ENCODE measurements around the gene AOPEP.

- TF ChIP-seq SAP30 (IDR thresholded peaks at IDR 0.05; ENCODE audit: borderline replicate concordance, insufficient read depth, low read depth, low read length, poor library complexity, severe bottlenecking): no peak
- TF ChIP-seq SMARCC2 (IDR thresholded peaks at IDR 0.05; ENCODE audit: low read depth): no peak
- TF ChIP-seq ATF3 (IDR thresholded peaks at IDR 0.05): no peak; the same call in 1 of the 2 replicates
- TF ChIP-seq ATF3 (CRISPR knock-in tag; conservative IDR thresholded peaks at IDR 0.05): no peak
- no peak for TF ChIP-seq CTCF (IDR thresholded peaks at IDR 0.05 in 2 of 3, conservative IDR thresholded peaks at IDR 0.05 in 1 of 3; ENCODE audit: insufficient read depth in 2 of 3, low read depth in 1 of 3, low read length in 3 of 3)
- TF ChIP-seq RBFOX2 (IDR thresholded peaks at IDR 0.05; ENCODE audit: low read depth, low read length): no peak
- TF ChIP-seq ZNF143 (CRISPR knock-in tag; IDR thresholded peaks at IDR 0.05): no peak
- no peak for TF ChIP-seq HEY1 (CRISPR knock-in tag; IDR thresholded peaks at IDR 0.05; ENCODE audit: borderline replicate concordance)
Measured at GRCh38 chr9:94919376-94920098, 193.0 kb downstream of the AOPEP start.

Data from K562 (cell line).